HEK293 (cell line): ENCODE measurements around the gene STIM1.

ENCODE experiments used
- CTCF ChIA-PET: fragments of 350-600 bp; formaldehyde crosslinking; extraction: SDS; loops from one replicate; lab custom pipeline; 2021; ENCODE audit warnings: antibody characterized with exemption; lab: Yijun Ruan, JAX
- POLR2A ChIA-PET: fragments of 300-600 bp; formaldehyde crosslinking; extraction: SDS; loops from one replicate; lab custom pipeline; 2020; ENCODE audit warnings: antibody characterized with exemption, inconsistent platforms; lab: Yijun Ruan, JAX
- H3K27ac ChIP-seq: fragments of 200-500 bp; sonication (Bioruptor generic); 2 replicates; pipeline ENCODE4 v1.5.1; 2014; ENCODE audit warnings: low read depth, low read length, control low read depth, inconsistent platforms; ENCODE audit errors: extremely low read depth
- H3K36me3 ChIP-seq, 2 experiments: fragments of 200-500 bp in 1 of 2; sonication (Bioruptor generic) in 1 of 2; 1 replicate in 1 of 2; 2 replicates in 1 of 2; pipeline ENCODE4 v1.5.1; 2014 to 2017; ENCODE audit warnings: inconsistent platforms in 2 of 2, low read length in 2 of 2; ENCODE audit not compliant: control insufficient read depth in 2 of 2, insufficient read depth in 1 of 2
- H3K4me1 ChIP-seq: fragments of 200-500 bp; sonication (Bioruptor generic); 2 replicates; pipeline ENCODE4 v1.5.1; 2014; ENCODE audit warnings: mild to moderate bottlenecking, low read length, inconsistent platforms; ENCODE audit not compliant: control insufficient read depth, insufficient read depth
- H3K4me3 ChIP-seq: 2 replicates; pipeline ENCODE4 v1.5.1; 2011; ENCODE audit warnings: low read depth, mild to moderate bottlenecking, control low read depth, low read length, moderate library complexity
- H3K9me3 ChIP-seq: fragments of 200-500 bp; sonication (Bioruptor generic); 2 replicates; pipeline ENCODE4 v1.5.1; 2014; ENCODE audit warnings: low read depth, low read length, inconsistent platforms; ENCODE audit not compliant: control insufficient read depth, insufficient read depth
- CTCF ChIP-seq: fragments of 450-650 bp; formaldehyde crosslinking; IDR thresholded peaks from 2 replicates; pipeline ENCODE4 v1.5.1; 2016; ENCODE audit warnings: missing biosample characterization, missing genetic modification characterization
- EGR2 ChIP-seq: fragments of 450-650 bp; formaldehyde crosslinking; IDR thresholded peaks from 2 replicates; pipeline ENCODE4 v1.5.1; 2016; ENCODE audit warnings: low read depth, missing biosample characterization, missing genetic modification characterization
- OSR2 ChIP-seq: fragments of 450-650 bp; formaldehyde crosslinking; IDR thresholded peaks from 2 replicates; pipeline ENCODE4 v1.5.1; 2016; ENCODE audit warnings: missing biosample characterization, missing genetic modification characterization
- WT1 ChIP-seq: fragments of 450-650 bp; formaldehyde crosslinking; IDR thresholded peaks from 2 replicates; pipeline ENCODE4 v1.5.1; 2016; ENCODE audit warnings: missing biosample characterization, missing genetic modification characterization
- ZBTB7A ChIP-seq: fragments of 450-650 bp; formaldehyde crosslinking; IDR thresholded peaks from 2 replicates; pipeline ENCODE4 v1.5.1; 2016; ENCODE audit warnings: low read depth, missing biosample characterization, missing genetic modification characterization
- ZFP37 ChIP-seq: fragments of 450-650 bp; formaldehyde crosslinking; IDR thresholded peaks from 2 replicates; pipeline ENCODE4 v1.5.1; 2016; ENCODE audit warnings: missing biosample characterization, missing genetic modification characterization
- ZFP41 ChIP-seq: fragments of 450-650 bp; formaldehyde crosslinking; IDR thresholded peaks from 2 replicates; pipeline ENCODE4 v1.5.1; 2016; ENCODE audit warnings: missing biosample characterization, missing genetic modification characterization, borderline replicate concordance
- ZNF155 ChIP-seq: fragments of 450-650 bp; formaldehyde crosslinking; IDR thresholded peaks from 2 replicates; pipeline ENCODE4 v1.5.1; 2016; ENCODE audit warnings: missing biosample characterization, missing genetic modification characterization
- ZNF169 ChIP-seq: fragments of 450-650 bp; formaldehyde crosslinking; IDR thresholded peaks from 2 replicates; pipeline ENCODE4 v1.5.1; 2016; ENCODE audit warnings: missing biosample characterization, missing genetic modification characterization
- ZNF23 ChIP-seq: fragments of 450-650 bp; formaldehyde crosslinking; IDR thresholded peaks from 2 replicates; pipeline ENCODE4 v1.5.1; 2016; ENCODE audit warnings: missing biosample characterization, missing genetic modification characterization, borderline replicate concordance
- ZNF341 ChIP-seq: fragments of 450-650 bp; formaldehyde crosslinking; IDR thresholded peaks from 2 replicates; pipeline ENCODE4; 2016; ENCODE audit warnings: low read depth, missing biosample characterization, missing genetic modification characterization
- ZNF350 ChIP-seq: fragments of 450-650 bp; formaldehyde crosslinking; IDR thresholded peaks from 2 replicates; pipeline ENCODE4 v1.5.0; 2017; ENCODE audit warnings: missing biosample characterization, mild to moderate bottlenecking, missing genetic modification characterization
- ZNF473 ChIP-seq: fragments of 450-650 bp; formaldehyde crosslinking; IDR thresholded peaks from 2 replicates; pipeline ENCODE4 v1.5.1; 2017; ENCODE audit warnings: missing biosample characterization, missing genetic modification characterization
- ZNF501 ChIP-seq: fragments of 450-650 bp; formaldehyde crosslinking; IDR thresholded peaks from 2 replicates; pipeline ENCODE4 v1.5.1; 2016; ENCODE audit warnings: missing biosample characterization, missing genetic modification characterization
- ZNF558 ChIP-seq: fragments of 450-650 bp; formaldehyde crosslinking; IDR thresholded peaks from 2 replicates; pipeline ENCODE4 v1.5.1; 2016; ENCODE audit warnings: missing biosample characterization, missing genetic modification characterization
- ZNF571 ChIP-seq: fragments of 450-650 bp; formaldehyde crosslinking; IDR thresholded peaks from 2 replicates; pipeline ENCODE4 v1.5.0; 2017; ENCODE audit warnings: missing biosample characterization, missing genetic modification characterization
- ZNF701 ChIP-seq: fragments of 450-650 bp; formaldehyde crosslinking; IDR thresholded peaks from 2 replicates; pipeline ENCODE4 v1.5.1; 2016; ENCODE audit warnings: missing biosample characterization, missing genetic modification characterization
- ZNF747 ChIP-seq: fragments of 450-650 bp; formaldehyde crosslinking; IDR thresholded peaks from 2 replicates; pipeline ENCODE4 v1.5.1; 2016; ENCODE audit warnings: missing biosample characterization, missing genetic modification characterization
- ZNF791 ChIP-seq: fragments of 450-650 bp; formaldehyde crosslinking; IDR thresholded peaks from 2 replicates; pipeline ENCODE4 v1.5.1; 2016; ENCODE audit warnings: missing biosample characterization, missing genetic modification characterization
- ZSCAN30 ChIP-seq: fragments of 450-650 bp; IDR thresholded peaks from 2 replicates; pipeline ENCODE4 v1.5.1; 2018; ENCODE audit warnings: missing biosample characterization, mild to moderate bottlenecking, missing genetic modification characterization, moderate library complexity
- TF ChIP-seq, protein P1 (sequence below): fragments of 450-650 bp; formaldehyde crosslinking; IDR thresholded peaks from 2 replicates; pipeline ENCODE4 v1.5.1; 2016; ENCODE audit warnings: missing biosample characterization, missing genetic modification characterization, low read depth
- TF ChIP-seq, protein P2 (sequence below): fragments of 450-650 bp; formaldehyde crosslinking; IDR thresholded peaks from 2 replicates; pipeline ENCODE4 v1.5.1; 2017; ENCODE audit warnings: missing biosample characterization, missing genetic modification characterization
- TF ChIP-seq, protein P3 (sequence below): fragments of 450-650 bp; formaldehyde crosslinking; IDR thresholded peaks from 2 replicates; pipeline ENCODE4 v1.5.1; 2016; ENCODE audit warnings: missing biosample characterization, missing genetic modification characterization

STIM1 gene

GRCh38 chr11:3843326-3843725, 12.1 kb upstream of the STIM1 start:
- no peaks in the 10 kb centered on the region for H3K9me3 ChIP-seq
- ChIA-PET CTCF (interaction anchor here (0.5 to 19.6 kb wide), 7 partner anchors 7 to 227 kb away, joined by 4 to 589 read pairs (median 5); partner anchors contain the start of gene STIM1), POLR2A (interaction anchor here (1.3 kb wide), 1 partner anchor 11 kb away, joined by 5 read pairs; no protein-coding TSS in a partner anchor)
- H3K36me3 ChIP-seq, result peaks cover 0 to 5% of the 10 kb centered on the region in 2 experiments; a peak in 1 of 3 replicates
- no peaks in the 10 kb centered on the region for H3K4me1 ChIP-seq
- TF ChIP-seq ZNF350 (tag by site-specific recombination) (no peak), ZNF571 (no peak), ZNF341 (tag by site-specific recombination) (no peak), CTCF (tag by site-specific recombination) (no peak), ZNF558 (tag by site-specific recombination) (no peak), ZNF473 (tag by site-specific recombination) (no peak), ZBTB7A (tag by site-specific recombination) (no peak)
- TF ChIP-seq, protein P1, sequence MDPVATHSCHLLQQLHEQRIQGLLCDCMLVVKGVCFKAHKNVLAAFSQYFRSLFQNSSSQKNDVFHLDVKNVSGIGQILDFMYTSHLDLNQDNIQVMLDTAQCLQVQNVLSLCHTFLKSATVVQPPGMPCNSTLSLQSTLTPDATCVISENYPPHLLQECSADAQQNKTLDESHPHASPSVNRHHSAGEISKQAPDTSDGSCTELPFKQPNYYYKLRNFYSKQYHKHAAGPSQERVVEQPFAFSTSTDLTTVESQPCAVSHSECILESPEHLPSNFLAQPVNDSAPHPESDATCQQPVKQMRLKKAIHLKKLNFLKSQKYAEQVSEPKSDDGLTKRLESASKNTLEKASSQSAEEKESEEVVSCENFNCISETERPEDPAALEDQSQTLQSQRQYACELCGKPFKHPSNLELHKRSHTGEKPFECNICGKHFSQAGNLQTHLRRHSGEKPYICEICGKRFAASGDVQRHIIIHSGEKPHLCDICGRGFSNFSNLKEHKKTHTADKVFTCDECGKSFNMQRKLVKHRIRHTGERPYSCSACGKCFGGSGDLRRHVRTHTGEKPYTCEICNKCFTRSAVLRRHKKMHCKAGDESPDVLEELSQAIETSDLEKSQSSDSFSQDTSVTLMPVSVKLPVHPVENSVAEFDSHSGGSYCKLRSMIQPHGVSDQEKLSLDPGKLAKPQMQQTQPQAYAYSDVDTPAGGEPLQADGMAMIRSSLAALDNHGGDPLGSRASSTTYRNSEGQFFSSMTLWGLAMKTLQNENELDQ (tag by site-specific recombination), result no peak
- TF ChIP-seq, protein P2, sequence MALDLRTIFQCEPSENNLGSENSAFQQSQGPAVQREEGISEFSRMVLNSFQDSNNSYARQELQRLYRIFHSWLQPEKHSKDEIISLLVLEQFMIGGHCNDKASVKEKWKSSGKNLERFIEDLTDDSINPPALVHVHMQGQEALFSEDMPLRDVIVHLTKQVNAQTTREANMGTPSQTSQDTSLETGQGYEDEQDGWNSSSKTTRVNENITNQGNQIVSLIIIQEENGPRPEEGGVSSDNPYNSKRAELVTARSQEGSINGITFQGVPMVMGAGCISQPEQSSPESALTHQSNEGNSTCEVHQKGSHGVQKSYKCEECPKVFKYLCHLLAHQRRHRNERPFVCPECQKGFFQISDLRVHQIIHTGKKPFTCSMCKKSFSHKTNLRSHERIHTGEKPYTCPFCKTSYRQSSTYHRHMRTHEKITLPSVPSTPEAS (tag by site-specific recombination), result no peak
- H3K4me3 ChIP-seq, result no peak overlapping the region
- H3K27ac ChIP-seq, result no peak overlapping the region

DNA sequence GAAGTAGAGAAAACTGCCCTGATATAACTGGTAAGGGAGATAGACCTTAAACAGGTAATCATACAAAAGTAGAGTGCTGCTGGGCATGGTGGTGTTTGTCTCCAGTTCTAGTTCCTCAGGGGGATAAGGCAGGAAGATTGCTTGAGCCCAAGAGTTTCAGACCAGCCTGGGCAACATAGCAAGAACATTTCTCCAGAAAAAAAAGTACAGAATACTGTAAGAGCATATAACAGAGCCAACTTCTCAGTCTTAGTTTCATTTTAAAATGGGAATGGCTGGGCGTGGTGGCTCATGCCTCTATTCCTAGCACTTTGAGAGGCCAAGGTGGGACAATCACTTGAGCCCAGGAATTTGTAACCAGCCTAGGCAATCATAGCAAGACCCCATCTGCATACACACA, 10.2 kb upstream of the STIM1 start:
- no peaks in the 10 kb centered on the region for H3K9me3 ChIP-seq
- no peaks in the 10 kb centered on the region for H3K36me3 ChIP-seq
- H3K4me1 ChIP-seq, result no peaks in the 10 kb centered on the region
- ChIA-PET POLR2A (no interaction called here), CTCF (interaction anchor here (1.6 to 19.6 kb wide), 2 partner anchors 9 to 225 kb away, joined by 14 to 589 read pairs; partner anchors contain the start of gene STIM1)
- no peak overlapping the region for H3K4me3 ChIP-seq
- H3K27ac ChIP-seq, result no peak overlapping the region
- no peak for TF ChIP-seq ZSCAN30 (tag by site-specific recombination)
- no peak for TF ChIP-seq ZNF791 (tag by site-specific recombination)
- TF ChIP-seq, protein P3, sequence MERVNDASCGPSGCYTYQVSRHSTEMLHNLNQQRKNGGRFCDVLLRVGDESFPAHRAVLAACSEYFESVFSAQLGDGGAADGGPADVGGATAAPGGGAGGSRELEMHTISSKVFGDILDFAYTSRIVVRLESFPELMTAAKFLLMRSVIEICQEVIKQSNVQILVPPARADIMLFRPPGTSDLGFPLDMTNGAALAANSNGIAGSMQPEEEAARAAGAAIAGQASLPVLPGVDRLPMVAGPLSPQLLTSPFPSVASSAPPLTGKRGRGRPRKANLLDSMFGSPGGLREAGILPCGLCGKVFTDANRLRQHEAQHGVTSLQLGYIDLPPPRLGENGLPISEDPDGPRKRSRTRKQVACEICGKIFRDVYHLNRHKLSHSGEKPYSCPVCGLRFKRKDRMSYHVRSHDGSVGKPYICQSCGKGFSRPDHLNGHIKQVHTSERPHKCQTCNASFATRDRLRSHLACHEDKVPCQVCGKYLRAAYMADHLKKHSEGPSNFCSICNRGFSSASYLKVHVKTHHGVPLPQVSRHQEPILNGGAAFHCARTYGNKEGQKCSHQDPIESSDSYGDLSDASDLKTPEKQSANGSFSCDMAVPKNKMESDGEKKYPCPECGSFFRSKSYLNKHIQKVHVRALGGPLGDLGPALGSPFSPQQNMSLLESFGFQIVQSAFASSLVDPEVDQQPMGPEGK (tag by site-specific recombination), result no peak
- TF ChIP-seq ZNF701 (tag by site-specific recombination), result no peak
- no peak for TF ChIP-seq EGR2
- TF ChIP-seq ZNF747 (tag by site-specific recombination), result no peak
- TF ChIP-seq ZNF501 (tag by site-specific recombination), result no peak
- no peak for TF ChIP-seq WT1 (tag by site-specific recombination)
- TF ChIP-seq OSR2 (tag by site-specific recombination), result no peak
- no peak for TF ChIP-seq ZNF169 (tag by site-specific recombination)
- TF ChIP-seq ZFP41 (tag by site-specific recombination), result no peak
- TF ChIP-seq ZNF23 (tag by site-specific recombination), result no peak
- no peak for TF ChIP-seq ZNF155 (tag by site-specific recombination)
- no peak for TF ChIP-seq ZFP37 (tag by site-specific recombination)
